ENCODE results near the gene SLC23A2.
"Not testable (repeated sequence)": the region's sequence is repeated elsewhere in the genome, so short reads cannot be mapped to it uniquely, and the experiment has no call there.

Gene SLC23A2

DNA sequence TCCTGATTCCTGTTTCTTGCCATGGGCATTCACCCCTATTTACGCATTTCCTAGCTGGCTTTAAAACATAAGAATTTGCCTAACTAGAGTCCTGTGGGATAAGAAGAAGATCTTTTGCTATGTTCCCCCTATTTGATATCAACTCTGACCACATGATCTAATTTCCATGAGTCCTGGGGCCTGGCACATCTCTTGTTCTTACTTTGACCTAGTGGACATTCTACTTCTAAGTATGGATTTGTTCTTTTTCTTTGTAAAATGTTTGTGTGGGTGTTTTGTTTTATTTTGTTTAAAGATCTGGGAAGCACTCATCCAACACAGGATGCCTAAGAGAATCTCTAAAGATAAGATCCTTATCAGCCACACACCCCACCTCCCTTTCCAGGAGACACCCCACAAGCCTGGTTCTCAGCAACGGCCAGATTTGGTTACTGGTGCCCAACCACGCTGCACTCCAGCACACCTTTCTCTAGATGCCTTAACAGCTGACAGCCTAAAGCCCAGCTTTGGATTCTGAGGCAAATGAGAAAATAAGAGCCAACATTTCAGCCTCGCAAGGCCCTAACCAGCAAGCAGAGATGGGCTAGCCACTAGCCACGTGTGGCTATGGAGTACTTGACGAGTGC lies 74.7 kb downstream of the SLC23A2 start:
- DNase-seq, result no peak

DNA sequence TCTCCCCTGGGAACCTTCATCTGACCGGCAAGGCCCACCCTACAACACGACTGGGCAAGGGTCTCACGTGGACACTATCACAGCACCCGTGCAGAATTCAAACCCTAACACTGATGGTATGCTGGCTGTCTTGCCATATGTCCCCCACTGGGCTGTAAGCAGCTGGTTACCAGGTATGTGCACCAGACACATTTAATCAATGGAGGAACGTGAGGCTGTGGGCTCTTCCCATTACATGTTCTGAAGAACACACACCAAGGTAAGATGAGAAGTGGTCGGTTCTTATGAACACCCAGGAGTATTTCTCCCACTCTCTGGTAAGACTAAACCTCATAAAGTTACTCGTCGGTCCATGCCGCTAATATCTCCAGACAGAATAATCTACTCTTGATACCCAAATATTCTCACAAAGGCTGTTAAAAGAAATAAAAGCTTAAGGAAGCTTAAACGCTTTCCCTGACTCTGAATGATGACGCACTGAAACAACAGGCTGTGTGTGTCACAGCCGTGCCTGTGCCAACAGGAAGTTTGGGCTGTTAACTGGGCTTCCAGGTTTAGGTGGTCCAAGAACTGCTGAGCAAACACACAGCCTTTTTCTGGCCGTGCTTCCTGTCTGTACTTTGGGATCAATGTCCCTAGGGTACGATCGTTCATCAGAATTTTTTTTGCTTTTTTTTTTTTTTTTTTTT lies 75.3 kb downstream of the SLC23A2 start:
- no peak for DNase-seq

DNA sequence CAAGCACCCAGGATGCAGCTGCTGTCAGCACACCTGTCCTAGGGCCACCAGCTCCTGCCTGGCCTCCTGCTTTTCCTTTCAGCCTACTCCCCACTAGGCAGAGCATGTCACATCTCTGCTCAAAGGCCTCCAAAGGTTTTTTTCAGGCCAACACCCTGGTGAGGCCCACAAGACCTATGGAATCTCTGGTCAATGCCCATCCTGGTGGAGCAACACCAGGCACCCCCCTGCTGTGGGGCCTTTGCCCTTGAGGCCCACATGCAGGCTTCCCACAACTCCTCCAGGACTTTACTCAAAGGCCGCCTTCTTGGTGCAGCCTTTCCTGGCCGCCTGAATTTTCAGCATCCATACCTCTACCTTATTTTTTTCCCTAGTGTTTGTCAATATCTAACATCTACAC lies 76.9 kb downstream of the SLC23A2 start:
- no peak for DNase-seq

DNA sequence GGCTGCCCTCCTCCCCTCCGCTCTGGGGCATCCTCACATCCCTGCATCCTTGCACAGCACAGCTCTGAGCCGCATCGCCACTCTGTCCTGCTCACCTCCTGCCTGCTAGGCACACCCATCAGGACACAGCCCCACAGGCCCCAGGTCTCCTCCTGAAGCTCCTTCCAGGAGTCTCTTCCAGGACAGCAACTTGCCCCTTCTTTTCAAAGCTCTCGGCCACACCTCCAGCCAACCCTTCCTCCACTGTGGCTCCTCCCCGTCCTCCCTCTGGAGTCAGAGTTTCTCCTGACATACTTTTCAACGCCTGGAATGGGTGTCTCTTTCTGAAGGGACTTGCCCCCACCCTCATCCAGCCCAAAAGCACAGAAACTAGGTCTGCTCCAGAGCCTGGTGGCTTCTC lies 77.3 kb downstream of the SLC23A2 start:
- no peak for DNase-seq

DNA sequence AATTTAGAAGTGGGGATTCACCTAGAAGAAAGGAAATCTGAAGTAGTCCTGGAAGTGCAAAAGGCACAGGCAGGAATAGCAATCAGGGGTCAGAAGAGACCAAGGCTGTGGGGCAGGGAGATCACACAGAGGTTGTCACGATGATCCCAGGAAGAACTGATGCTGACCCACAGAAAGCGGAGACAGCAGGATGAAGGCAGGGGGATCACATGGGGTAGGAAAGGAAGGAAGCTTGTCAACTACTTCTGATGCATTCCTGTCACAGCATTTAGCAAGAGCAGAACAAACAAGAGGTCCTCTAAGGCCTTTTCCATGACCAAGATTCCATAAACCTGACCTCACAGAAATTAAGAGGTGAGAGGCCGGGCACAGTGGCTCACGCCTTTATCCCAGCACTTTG lies 79.1 kb downstream of the SLC23A2 start:
- no peak for DNase-seq

DNA sequence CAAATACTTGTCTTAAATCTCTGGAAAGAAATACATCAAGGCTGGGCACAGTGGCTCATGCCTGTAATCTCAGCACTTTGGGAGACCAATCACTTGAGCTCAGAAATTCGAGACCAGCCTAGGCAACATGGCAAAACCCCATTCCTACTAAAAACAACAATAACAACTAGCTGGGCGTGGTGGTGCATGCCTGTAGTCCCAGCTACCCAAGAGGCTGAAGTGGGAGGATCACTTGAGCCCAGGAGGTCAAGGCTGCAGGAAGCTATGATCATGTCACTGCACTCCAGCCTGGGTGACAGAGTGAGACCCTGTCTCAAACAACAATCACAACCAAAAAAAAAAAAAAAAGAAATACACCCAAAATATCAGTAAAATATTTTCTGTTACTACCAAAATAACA lies 80.0 kb downstream of the SLC23A2 start:
- not testable (repeated sequence) for DNase-seq

DNA sequence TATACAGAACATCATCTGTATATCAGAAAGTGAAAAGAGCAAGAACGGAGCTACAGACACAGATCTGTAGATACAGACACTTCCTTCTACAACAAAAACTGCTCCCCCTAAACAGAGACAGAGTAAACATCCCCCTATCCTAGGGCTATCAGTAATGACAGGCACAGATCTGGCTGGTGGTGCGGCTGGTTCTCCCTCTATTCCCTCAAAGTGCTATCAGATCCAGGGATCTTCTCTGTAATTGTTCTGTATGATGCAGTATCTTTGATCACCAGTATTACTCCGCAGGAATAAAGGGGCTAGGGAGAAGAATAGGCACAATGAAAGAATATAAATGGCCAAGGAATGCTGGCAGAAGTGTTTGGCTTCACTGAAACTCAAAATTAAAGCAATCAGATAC lies 80.7 kb downstream of the SLC23A2 start:
- DNase-seq, result no peak

DNA sequence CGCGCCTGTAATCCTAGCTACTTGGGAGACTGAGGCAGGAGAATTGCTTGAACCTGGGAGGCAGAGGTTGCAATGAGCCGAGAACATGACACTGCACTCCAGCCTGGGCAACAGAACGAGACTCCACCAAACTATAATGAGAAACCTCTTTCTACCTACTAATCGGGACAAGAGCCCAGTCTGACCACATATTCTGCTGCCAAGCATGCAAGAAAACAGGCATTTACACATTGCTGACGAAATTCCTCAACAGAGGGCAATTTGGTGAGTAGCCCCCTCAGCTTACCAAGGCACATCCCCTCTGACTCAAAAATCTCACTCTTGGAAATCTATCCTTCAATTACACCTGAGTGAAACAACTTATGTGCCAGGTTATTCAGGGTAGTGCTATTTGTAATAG lies 81.2 kb downstream of the SLC23A2 start:
- DNase-seq, result no peak

DNA sequence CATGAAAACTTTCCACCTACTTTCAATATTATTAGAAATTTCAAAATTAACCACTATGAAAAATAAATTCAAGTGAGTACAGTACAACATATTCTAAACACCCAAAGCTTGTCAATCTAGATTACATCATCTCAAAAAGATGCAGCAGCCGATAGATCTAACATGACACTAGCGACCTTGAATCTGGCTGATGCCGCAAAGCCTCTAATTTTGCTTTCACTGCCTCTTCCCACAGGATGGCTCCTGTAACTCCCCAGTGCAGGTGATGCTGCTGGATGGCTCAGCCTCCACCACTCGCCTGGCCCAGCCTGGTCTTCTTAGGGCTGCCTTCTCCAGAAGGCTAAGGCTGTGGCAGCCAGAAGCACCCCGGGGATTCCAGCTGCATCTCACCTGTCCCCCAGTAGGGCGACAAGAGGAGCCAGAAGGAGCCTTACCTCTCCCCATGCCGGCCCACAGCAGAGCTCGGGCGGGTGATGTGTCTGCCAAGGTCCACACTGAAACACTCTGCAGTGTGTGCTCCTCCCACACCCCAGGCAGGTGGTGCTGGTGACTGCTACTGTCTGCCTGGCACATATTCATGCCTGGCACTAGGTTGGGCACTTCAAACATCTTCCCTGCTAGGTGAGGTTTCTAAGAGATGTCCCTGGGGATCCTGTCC lies 82.1 kb downstream of the SLC23A2 start:
- DNase-seq, result no peak

DNA sequence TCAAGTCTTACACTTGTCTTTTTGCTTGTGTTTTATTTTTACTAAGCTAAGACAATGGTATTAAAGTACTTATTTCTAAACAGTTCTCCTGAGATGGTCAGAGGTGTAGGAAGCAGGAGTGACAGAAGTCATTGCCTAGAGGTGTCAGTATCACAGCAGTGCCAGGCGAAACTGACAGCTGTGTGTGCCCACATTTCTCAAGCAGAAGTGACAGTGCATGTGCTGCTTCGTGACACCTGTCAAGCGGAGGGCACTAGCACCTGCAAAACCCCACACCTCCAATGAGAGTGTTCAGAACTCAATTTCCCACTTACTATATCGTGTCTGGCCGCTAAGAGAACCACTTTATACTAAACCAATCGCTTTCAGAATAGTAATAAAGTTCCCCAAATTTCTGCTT lies 82.8 kb downstream of the SLC23A2 start:
- DNase-seq, result no peak

DNA sequence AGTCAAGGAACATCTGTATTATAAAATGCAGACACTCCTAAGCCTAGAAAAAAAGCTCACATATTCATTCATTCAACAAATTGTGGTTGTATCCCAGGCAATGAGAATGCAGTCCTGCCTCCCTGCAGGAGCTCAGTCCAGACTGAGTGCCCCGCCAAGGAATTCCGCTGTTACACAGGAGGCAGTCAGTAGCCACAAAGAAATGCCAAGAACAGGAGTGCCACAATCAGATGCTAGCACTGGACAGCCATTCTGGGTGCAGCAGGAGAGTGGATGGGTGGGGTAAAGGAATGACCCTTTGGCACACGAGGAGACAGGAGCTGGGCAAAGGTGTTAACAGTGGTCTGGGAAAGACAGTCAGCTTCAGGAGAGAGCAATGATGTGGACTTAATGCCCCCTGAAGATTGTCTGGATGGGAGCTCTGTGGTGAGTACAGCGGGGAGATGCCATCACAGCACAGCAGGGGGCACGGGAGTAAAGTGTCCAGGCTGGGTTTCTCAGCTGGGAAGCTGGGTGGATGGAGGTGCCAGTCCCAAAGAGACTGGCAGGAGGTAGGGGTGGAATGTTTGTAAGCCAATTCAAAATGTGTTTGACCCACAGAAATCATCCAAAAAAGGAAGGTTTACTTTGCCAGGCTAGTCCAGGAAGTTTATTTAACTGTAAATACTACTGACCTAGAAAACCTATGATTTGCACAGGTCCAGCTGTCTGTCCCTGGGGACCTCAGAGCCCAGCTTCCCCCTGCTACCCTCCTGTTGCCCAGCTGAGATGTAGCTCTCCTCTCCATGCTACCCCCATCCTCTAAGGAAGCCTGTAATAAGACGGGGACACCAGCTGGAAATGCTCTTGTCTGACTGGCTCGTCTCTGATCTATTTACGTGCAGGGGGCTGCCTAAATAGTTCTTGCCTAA lies 84.1 kb downstream of the SLC23A2 start:
- no peak for DNase-seq

DNA sequence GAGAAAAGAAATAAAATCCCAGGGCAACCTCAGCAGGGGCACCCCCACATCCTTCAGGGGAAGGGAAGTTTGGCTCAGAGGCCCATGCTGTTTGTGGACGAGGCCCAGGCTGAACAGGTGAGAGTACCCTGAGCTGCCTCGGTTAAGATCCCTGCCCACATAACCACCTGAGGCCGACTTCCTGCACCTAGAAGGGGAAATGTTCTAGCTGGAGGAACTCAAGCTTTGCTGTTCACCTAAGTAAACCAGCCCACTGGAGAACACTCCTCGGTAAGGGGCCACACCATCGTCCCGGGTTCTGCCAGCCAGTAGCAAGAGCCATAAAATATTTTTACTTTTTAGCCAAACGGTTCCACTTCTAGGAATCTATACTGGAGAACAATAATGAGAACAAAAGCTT lies 88.2 kb downstream of the SLC23A2 start:
- DNase-seq, result no peak

DNA sequence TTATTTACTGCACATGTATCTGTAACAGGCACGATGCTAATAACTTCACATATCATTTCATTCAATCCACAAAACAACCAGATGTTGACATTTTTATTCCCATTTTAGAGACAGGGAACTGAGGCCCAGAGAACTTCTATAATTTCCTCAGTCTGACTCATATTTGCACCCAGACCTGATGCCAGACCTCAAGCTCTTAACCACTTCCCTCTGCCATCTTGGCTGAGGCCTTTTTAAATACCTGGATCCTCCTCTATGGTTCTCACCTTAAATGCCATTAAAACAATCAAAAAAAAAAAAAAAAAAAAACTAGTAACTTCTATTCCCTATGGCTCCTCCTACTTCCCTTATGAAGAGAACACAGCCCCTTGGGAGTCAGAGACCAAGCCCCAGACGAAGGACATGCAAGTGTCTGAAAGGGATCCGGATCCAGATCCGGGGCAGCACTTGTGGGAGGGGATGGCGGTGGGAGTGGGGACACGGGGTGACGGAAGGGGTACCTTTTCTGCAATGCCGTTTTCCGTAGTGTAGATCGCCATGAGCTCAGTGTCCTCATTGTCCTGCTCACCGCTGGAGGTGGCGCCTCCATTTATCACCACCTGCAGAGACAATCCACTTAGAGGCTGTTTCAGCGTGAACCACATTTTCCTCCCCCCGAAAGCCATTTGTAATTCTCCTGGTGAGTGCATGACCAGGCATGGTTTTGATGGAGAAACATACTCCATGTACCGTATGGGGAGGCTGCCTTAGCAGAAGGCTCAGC lies 88.7 kb downstream of the SLC23A2 start:
- no peak for DNase-seq

DNA sequence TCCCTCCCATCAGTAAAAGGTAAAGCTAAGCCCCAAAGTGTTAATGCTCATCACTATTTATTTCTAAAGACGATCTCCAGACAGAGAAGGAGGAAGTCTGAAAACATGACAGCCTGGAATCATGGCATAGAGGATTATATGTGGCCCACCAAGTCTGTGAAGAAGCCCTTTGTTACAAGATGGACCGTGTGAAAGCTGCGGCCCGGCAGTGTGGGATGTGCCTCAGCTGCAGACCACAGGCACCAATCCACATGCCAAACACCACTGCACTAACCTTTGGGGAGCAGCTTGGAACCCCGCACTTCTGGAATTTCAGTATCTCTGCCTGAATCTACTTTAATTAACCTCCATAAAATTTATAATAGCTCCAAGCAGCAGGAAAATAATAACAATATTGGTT lies 90.4 kb downstream of the SLC23A2 start:
- no peak for DNase-seq

DNA sequence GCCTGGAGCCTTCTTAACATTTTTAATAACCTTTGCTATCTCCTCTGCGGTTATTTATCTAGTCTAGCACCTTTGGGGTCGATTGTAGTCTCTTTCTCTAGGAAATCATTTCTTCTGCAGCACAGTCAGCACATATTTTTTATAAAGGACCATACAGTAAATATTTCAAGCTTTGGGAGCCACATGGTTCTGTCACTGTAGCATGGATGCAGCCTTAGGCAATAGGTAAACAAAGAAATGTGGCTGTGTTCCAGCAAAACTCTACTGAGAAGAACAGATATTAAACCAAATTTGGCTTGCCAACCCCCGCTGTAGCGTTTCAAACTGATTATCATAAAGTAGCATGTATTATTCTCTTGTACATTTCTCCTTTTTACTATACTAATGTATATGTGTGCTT lies 95.7 kb downstream of the SLC23A2 start:
- no peak for DNase-seq

DNA sequence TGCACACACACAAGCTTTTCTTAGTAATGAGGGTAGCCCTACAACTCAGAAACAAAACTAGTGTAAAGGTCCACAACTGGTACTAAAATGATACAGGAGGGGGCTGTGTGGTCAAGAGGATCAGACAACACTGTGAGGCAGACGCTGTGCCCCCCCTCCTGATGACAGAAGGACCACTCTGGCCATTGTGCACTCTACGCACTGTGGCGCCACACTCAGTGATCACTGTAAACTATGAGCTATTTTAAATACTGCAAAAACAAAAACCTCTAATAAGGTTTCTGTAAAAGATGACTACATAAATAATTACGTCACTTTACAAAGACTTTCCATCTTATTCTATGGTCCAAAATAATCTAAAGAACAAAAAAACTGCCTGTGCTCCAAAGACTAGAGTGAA lies 96.1 kb downstream of the SLC23A2 start:
- no peak for DNase-seq

DNA sequence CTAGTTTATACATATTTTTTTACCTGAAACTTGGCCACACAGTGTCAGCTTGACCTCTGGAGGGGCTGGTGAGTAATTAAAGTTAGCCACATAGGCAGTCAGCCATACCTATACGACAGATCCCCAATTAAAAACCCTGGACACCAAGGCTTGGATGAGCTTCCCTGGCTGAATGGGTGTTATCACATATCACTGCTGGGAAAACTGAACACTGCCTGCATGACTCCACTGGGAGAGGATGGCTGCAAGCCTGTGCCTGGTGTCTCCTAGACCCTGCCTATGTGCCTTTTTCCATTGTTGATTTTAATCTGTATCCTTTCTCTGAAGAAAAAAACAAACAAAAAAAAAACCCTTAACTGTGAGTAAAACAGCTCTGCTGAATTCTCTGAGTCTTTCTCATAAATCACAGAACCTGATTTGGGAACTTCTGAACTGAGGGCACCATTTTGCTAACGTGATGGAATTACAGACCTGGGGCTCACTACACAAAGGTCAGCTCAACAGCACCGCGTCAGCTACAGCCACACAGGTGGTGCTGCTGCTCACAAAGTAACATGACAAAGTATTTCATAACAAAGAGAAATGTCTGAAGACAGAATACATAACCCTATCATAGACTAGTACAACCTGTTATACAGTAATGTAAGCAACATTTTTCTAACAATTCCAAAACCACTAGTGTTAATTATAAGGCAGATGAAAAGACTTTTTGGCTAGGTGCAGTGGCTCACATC lies 97.0 kb downstream of the SLC23A2 start:
- DNase-seq, result no peak

DNA sequence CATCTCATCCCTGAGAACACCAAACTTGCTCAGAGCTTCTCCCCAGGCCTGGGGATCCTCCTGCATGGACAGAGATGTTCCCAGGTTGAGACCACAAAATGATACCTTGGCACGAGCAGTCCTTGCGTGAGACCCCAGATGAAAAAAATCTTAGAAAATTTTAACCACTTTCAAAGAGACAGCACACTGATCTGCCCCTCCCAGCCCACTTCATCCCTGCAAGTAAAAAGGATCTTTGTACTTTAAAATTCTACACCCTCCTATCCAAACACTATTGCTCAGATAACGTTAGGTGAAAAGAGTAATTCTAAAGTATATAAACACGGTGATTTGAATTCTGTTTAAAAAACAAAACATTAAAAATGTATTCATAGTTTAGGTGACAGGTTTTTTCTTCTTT lies 98.5 kb downstream of the SLC23A2 start:
- DNase-seq, result no peak

DNA sequence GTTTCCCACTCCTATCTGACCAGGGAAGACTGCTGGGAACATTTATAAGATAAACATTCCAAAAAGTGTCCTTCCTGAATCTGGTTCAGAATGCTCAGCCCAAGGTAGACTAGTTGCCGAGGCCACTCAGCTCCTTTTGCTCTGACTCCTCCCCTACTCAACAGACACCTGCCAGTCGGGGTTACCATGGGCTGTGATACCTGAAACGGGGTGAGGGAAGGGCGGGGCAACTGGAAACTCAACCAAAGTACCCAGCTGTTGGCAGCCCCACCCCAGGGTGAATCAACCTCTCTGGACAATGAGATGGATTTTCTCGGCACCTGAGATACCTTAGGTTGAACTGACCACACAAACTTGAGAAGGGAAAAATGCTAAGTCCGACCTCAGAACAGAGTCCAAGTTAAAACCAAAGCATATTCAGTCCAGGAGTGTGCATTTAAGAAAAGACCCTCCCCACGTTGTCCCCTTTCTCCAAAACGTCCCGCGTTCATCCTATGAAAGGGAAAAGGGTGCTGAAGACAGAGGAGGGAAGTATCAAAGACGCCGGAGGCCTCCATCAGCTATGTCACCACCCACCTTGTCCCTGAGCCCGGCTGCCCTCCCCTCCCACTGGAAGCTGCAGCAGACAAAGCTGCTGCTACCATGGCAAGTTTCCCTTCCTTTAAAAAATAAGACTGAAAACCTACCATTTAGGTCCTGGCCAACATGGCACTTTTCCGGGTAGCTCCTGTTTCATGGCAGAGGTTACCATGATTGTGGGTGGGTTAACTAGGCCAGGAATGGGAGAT lies 100.1 kb downstream of the SLC23A2 start:
- DNase-seq, result no peak

DNA sequence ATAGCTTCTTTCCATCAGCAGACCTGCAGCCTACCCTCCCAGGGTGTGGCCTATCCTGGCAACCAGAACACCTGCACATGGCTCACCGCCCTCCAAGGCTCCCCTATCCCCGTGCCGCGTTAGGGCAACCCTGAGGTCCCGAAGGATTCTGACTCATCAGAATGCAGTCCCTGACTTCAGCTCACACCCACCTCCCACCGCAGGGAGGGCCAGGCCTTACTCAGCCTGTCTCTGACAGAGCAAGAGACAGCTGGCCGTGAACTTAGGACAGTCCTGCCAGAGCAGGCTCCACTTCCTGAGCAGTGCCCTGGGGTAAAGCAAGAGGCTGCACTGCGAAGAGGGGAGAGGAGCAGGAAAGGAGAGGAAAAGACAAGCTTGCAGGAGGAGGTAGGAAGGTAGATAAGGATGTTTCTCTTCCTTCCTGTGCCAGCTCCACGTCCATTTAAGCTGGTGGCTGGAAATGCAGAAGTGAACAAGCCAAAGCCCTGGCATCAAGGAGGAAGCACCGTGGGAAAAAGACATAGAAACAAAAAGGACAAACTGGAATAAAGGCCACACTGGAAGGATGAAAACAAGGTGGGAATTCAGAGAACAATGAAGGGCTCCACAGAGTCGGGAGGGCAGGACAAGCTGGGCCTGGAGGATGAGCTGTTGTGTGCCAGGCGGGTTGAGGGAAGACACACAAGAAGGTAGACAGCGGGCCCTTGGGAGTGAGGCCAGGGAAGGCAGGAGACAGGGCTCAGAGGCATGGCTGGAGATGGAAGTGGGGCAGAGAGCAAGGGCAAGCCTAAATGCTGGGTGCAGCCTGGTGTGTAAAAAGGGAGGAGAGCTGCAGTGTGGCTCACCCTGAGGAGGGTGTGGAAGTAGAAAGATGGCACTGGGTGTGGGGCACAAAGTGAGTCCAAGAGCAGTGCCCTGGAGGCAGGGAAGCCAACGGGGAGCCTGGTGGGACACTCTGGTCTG lies 102.7 kb downstream of the SLC23A2 start:
- DNase-seq, result no peak
